GM19455 (cell line): ENCODE results near the gene SLU7.
A peak's percentile ranks its signal among the peaks of the same experiment; 100 is the strongest.

ENCODE experiments used
- ATAC-seq: cut with Tn5 transposase; IDR thresholded peaks from one replicate; pipeline ENCODE4 v1.9.1; 2021; ENCODE audit not compliant: unreplicated experiment

Gene SLU7

GRCh38 chr5:160418561-160419457 lies at the start of gene SLU7:
Gene SLU7, minus strand, starts transcription at chr5:160419081. Its CDS starts 3,787 bp downstream, at chr5:160415294.
- ATAC-seq: peak; percentile 65

- no peak for ATAC-seq
Observed at GRCh38 chr5:160468363-160468975, 49.6 kb upstream of the SLU7 start.

- ATAC-seq: peak; percentile 95
Observed at GRCh38 chr5:160467555-160468362, 48.9 kb upstream of the SLU7 start.

GRCh38 chr5:160466889-160467554 lies 48.1 kb upstream of the SLU7 start:
- no peak for ATAC-seq

- no peak for ATAC-seq
Observed at GRCh38 chr5:160466116-160466515, 47.2 kb upstream of the SLU7 start.

- no peak for ATAC-seq
Observed at GRCh38 chr5:160464466-160464797, 45.6 kb upstream of the SLU7 start.

- no peak for ATAC-seq
Observed at GRCh38 chr5:160463740-160464465, 45.0 kb upstream of the SLU7 start.

GRCh38 chr5:160463227-160463626 lies 44.3 kb upstream of the SLU7 start:
- ATAC-seq: no peak

GRCh38 chr5:160462167-160462566 lies 43.3 kb upstream of the SLU7 start:
- no peak for ATAC-seq

GRCh38 chr5:160461378-160461777 lies 42.5 kb upstream of the SLU7 start:
- no peak for ATAC-seq

GRCh38 chr5:160460377-160461049 lies 41.6 kb upstream of the SLU7 start:
- ATAC-seq: no peak

GRCh38 chr5:160458806-160459800 lies 40.2 kb upstream of the SLU7 start:
- ATAC-seq: peak; percentile 56

- ATAC-seq: no peak
Observed at GRCh38 chr5:160457252-160457651, 38.4 kb upstream of the SLU7 start.

- no peak for ATAC-seq
Observed at GRCh38 chr5:160456480-160457177, 37.7 kb upstream of the SLU7 start.

- ATAC-seq: no peak
Observed at GRCh38 chr5:160455600-160455999, 36.7 kb upstream of the SLU7 start.

- ATAC-seq: no peak
Observed at GRCh38 chr5:160453751-160454150, 34.9 kb upstream of the SLU7 start.

GRCh38 chr5:160452795-160453194 lies 33.9 kb upstream of the SLU7 start:
- ATAC-seq: no peak

GRCh38 chr5:160452036-160452435 lies 33.2 kb upstream of the SLU7 start:
- ATAC-seq: no peak
